ENCODE data around the gene CDX2.

DNA sequence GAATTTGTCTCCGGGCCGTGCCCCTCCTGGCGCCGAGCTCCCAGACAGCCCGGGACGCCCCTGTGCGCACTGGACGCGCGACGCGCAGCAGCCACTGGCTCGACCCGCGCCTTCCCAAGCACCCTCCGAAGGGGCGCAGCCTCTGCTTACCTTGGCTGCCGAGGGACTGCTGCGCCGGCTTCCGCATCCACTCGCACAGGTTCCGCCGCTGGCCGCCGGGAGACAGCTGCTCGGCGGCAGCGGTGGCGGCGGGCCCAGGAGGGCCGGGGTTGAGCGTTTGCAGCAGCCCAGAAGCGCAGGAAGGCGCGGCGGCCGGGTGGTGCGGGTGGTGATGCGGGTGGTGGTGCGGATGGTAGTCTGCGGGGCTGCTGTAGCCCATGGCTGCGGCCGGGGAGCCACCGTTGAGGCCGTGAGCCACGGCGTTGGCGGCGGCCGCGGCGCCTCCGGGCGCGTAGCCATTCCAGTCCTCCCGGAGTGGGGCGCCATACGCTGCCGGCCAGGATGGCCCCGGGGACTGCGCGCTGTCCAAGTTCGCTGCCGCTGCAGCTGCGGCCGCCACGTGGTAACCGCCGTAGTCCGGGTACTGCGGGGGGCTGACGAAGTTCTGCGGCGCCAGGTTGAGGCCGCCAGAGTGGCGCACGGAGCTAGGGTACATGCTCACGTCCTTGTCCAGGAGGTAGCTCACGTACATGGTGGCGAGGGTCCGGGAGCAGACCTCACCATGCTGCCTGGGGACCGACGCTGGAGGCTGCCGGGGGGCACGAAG is 616 bp downstream of the CDX2 start:
- TF ChIP-seq, protein P1, sequence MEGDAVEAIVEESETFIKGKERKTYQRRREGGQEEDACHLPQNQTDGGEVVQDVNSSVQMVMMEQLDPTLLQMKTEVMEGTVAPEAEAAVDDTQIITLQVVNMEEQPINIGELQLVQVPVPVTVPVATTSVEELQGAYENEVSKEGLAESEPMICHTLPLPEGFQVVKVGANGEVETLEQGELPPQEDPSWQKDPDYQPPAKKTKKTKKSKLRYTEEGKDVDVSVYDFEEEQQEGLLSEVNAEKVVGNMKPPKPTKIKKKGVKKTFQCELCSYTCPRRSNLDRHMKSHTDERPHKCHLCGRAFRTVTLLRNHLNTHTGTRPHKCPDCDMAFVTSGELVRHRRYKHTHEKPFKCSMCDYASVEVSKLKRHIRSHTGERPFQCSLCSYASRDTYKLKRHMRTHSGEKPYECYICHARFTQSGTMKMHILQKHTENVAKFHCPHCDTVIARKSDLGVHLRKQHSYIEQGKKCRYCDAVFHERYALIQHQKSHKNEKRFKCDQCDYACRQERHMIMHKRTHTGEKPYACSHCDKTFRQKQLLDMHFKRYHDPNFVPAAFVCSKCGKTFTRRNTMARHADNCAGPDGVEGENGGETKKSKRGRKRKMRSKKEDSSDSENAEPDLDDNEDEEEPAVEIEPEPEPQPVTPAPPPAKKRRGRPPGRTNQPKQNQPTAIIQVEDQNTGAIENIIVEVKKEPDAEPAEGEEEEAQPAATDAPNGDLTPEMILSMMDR (IDR thresholded peaks at IDR 0.05; ENCODE audit: poor library complexity), result no peak
- TF ChIP-seq EZH2 (IDR thresholded peaks at IDR 0.05; ENCODE audit: borderline replicate concordance), result peak; percentile 87
- peak; percentile 82 for TF ChIP-seq EZH2phosphoT487 (IDR thresholded peaks at IDR 0.05; ENCODE audit: low read depth, severe bottlenecking, unreplicated experiment)
